GM23248 (cell line): ENCODE measurements around the gene SIX6. TPM values are rescaled to one million over a fixed set of nuclear protein-coding genes. Genes with fewer than 3 reads are reported as not detected.
A peak's percentile ranks its signal among the peaks of the same experiment; 100 is the strongest.

Source experiments
- DNase-seq: peaks from one replicate; pipeline ENCODE4 v3.0.0-alpha.2; 2015
- H2AFZ ChIP-seq: fragments of 200-600 bp; sonication (generic); 2 replicates; pipeline ENCODE4 v1.6.1; 2016; ENCODE audit warnings: antibody characterized with exemption
- H3F3A ChIP-seq: fragments of 200-600 bp; sonication (generic); 2 replicates; pipeline ENCODE4 v1.6.1; 2016; ENCODE audit warnings: mild to moderate bottlenecking, antibody characterized with exemption, mixed run types; ENCODE audit not compliant: insufficient read depth
- H3K27ac ChIP-seq: fragments of 200-600 bp; sonication (generic); 2 replicates; pipeline ENCODE4 v1.5.1; 2016; ENCODE audit warnings: mild to moderate bottlenecking
- H3K27me3 ChIP-seq: fragments of 200-600 bp; sonication (generic); replicated peaks from 2 replicates; pipeline ENCODE4 v1.6.1; 2016; ENCODE audit warnings: mild to moderate bottlenecking; ENCODE audit not compliant: insufficient read depth
- H3K36me3 ChIP-seq: fragments of 200-600 bp; sonication (generic); 2 replicates; pipeline ENCODE4 v1.6.1; 2016; ENCODE audit warnings: low read depth, mild to moderate bottlenecking
- H3K4me1 ChIP-seq: fragments of 200-600 bp; sonication (generic); 2 replicates; pipeline ENCODE4 v1.6.1; 2016; ENCODE audit warnings: mild to moderate bottlenecking; ENCODE audit not compliant: insufficient read depth
- H3K4me2 ChIP-seq: fragments of 200-600 bp; sonication (generic); one replicate; pipeline ENCODE4 v1.6.1; 2016; ENCODE audit warnings: mild to moderate bottlenecking; ENCODE audit not compliant: unreplicated experiment
- H3K4me3 ChIP-seq: fragments of 200-600 bp; sonication (generic); 2 replicates; pipeline ENCODE4 v1.5.1; 2016; ENCODE audit warnings: mild to moderate bottlenecking
- H3K79me2 ChIP-seq: fragments of 200-600 bp; sonication (generic); 2 replicates; pipeline ENCODE4 v1.6.1; 2016; ENCODE audit warnings: mild to moderate bottlenecking; ENCODE audit not compliant: insufficient read depth
- H3K9ac ChIP-seq: fragments of 200-600 bp; sonication (generic); 2 replicates; pipeline ENCODE4 v1.6.1; 2016; ENCODE audit warnings: mild to moderate bottlenecking
- H3K9me2 ChIP-seq: fragments of 200-600 bp; sonication (generic); 2 replicates; pipeline ENCODE4 v1.6.1; 2016; ENCODE audit warnings: mixed run types, mild to moderate bottlenecking, moderate library complexity; ENCODE audit not compliant: insufficient read depth
- H3K9me3 ChIP-seq: fragments of 200-600 bp; sonication (generic); one replicate; pipeline ENCODE4 v1.6.1; 2017; ENCODE audit warnings: low read depth
- H4K20me1 ChIP-seq: fragments of 200-600 bp; sonication (generic); 2 replicates; pipeline ENCODE4 v1.6.0; 2016; ENCODE audit not compliant: insufficient read depth
- EZH2 ChIP-seq: fragments of 200-600 bp; sonication (generic); IDR thresholded peaks from 2 replicates; pipeline ENCODE4 v1.6.1; 2018; ENCODE audit warnings: antibody characterized with exemption, mild to moderate bottlenecking; ENCODE audit not compliant: insufficient read depth, poor library complexity, severe bottlenecking
- EZH2phosphoT487 ChIP-seq: fragments of 200-600 bp; sonication (generic); IDR thresholded peaks from 2 replicates; pipeline ENCODE4 v1.6.1; 2018; ENCODE audit warnings: antibody characterized with exemption, moderate library complexity, mild to moderate bottlenecking, low read depth; ENCODE audit not compliant: insufficient read depth
- WGBS, 2 experiments: methylation state at CpG; one replicate each; pipeline ENCODE4 v1.1.6; 2015 to 2017; ENCODE audit warnings: low lambda C conversion rate in 2 of 2, low coverage in 1 of 2; ENCODE audit errors: missing lambda C conversion rate in 2 of 2; 5-methylcytosine and 5-hydroxymethylcytosine counted together
- in situ Hi-C: fragments of 300-500 bp; cut with MboI; formaldehyde crosslinking; loops from 2 replicates; pipeline ENCODE4 v1.15.0; 2020
- polyA plus RNA-seq: library from polyadenylated mRNA; unstranded; fragments of >200 nt; fragmentation: Nextera tagmentation; extraction: Ambion mirVana; gene quantifications from 2 replicates; pipeline ENCODE4 v1.2.1, GENCODE V29; 2016
- total RNA-seq: library from RNA; depleted of rRNA; stranded (reverse); fragments of >200 nt; shearing (Covaris generic); gene quantifications from 2 replicates; pipeline ENCODE4 v1.2.3, GENCODE V29; 2014

Gene SIX6
- total and polyA plus RNA-seq, 2 experiments from 2014 or later, result not detected

GRCh38 chr14:60485598-60486251 lies 23.2 kb upstream of the SIX6 start, which contains the start of gene C14orf39:
Gene C14orf39, minus strand, starts transcription at chr14:60486063. Its CDS starts 985 bp downstream, at chr14:60485078.
- no peak for TF ChIP-seq EZH2phosphoT487
- no peak for TF ChIP-seq EZH2
- Histone ChIP-seq H3K36me3 (no peaks in the 10 kb centered on the region), H3K9ac (no peak within 1 kb of the TSS)

GRCh38 chr14:60487211-60487610 lies 21.7 kb upstream of the SIX6 start:
- WGBS, 2 experiments, result 35% methylated on average over 2 of the region's 2 CpGs
- no peak for TF ChIP-seq EZH2
- no peak for TF ChIP-seq EZH2phosphoT487
- DNase-seq, result no peak

More at GRCh38 chr14:60485598-60486251, 23.2 kb upstream of the SIX6 start, which contains the start of gene C14orf39:
- Histone ChIP-seq H3K27me3 (peaks cover 62% of the 10 kb centered on the region), H3K4me3 (peak within 1 kb of the TSS; percentile 48), H2AFZ (peak within 1 kb of the TSS; percentile 63), H3K27ac (no peak within 1 kb of the TSS), H3K9me3 (no peaks in the 10 kb centered on the region), H3F3A (no peaks in the 10 kb centered on the region), H4K20me1 (no peaks in the 10 kb centered on the region), H3K9me2 (no peaks in the 10 kb centered on the region), H3K4me1 (no peaks in the 10 kb centered on the region), H3K4me2 (peak within 1 kb of the TSS; percentile 35), H3K79me2 (no peaks in the 10 kb centered on the region)
- DNase-seq, result peak; percentile 38
- WGBS, 2 experiments, result 8% methylated on average over 36 to 55 of the region's 57 CpGs
- in situ Hi-C loops, result no loop called here

GRCh38 chr14:60488175-60488574 lies 20.8 kb upstream of the SIX6 start:
- Histone ChIP-seq H3K9ac (no peak overlapping the region), H4K20me1 (no peaks in the 10 kb centered on the region), H3K4me3 (no peak overlapping the region), H3K9me2 (no peaks in the 10 kb centered on the region), H3F3A (no peaks in the 10 kb centered on the region), H3K4me2 (no peak overlapping the region), H3K9me3 (no peaks in the 10 kb centered on the region), H3K79me2 (no peaks in the 10 kb centered on the region), H3K27me3 (peaks cover 64% of the 10 kb centered on the region), H3K27ac (no peak overlapping the region), H3K36me3 (no peaks in the 10 kb centered on the region), H2AFZ (no peak overlapping the region), H3K4me1 (no peaks in the 10 kb centered on the region)
- in situ Hi-C loops, result no loop called here
- no peak for TF ChIP-seq EZH2phosphoT487
- no peak for TF ChIP-seq EZH2
- no peak for DNase-seq

More at GRCh38 chr14:60487211-60487610, 21.7 kb upstream of the SIX6 start:
- Histone ChIP-seq H3K36me3 (no peaks in the 10 kb centered on the region), H3K27ac (no peak overlapping the region), H2AFZ (no peak overlapping the region), H3K9ac (no peak overlapping the region), H3K9me3 (no peaks in the 10 kb centered on the region), H3K27me3 (peaks cover 67% of the 10 kb centered on the region), H3K79me2 (no peaks in the 10 kb centered on the region), H3K4me2 (no peak overlapping the region), H4K20me1 (no peaks in the 10 kb centered on the region), H3K4me1 (no peaks in the 10 kb centered on the region), H3K4me3 (no peak overlapping the region), H3F3A (no peaks in the 10 kb centered on the region), H3K9me2 (no peaks in the 10 kb centered on the region)
- in situ Hi-C loops, result no loop called here

GRCh38 chr14:60490270-60490669 lies 18.7 kb upstream of the SIX6 start:
- H3K9ac ChIP-seq, result no peak overlapping the region
- 36 to 41% methylated on average over 3 of the region's 3 CpGs for WGBS, 2 experiments
- in situ Hi-C loops, result no loop called here

More at GRCh38 chr14:60490270-60490669, 18.7 kb upstream of the SIX6 start:
- Histone ChIP-seq H4K20me1 (no peaks in the 10 kb centered on the region), H3K79me2 (no peaks in the 10 kb centered on the region), H3K4me3 (no peak overlapping the region), H3K27ac (no peak overlapping the region), H2AFZ (no peak overlapping the region), H3K4me1 (no peaks in the 10 kb centered on the region), H3K27me3 (peaks cover 43% of the 10 kb centered on the region), H3K9me3 (no peaks in the 10 kb centered on the region), H3F3A (no peaks in the 10 kb centered on the region), H3K9me2 (no peaks in the 10 kb centered on the region), H3K4me2 (no peak overlapping the region), H3K36me3 (no peaks in the 10 kb centered on the region)
- TF ChIP-seq EZH2 (no peak), EZH2phosphoT487 (no peak)
- DNase-seq, result no peak
